ENCODE measurements around the gene ANKRD33B. TPM values are rescaled to one million over a fixed set of nuclear protein-coding genes. Genes with fewer than 3 reads are reported as not detected.

The ANKRD33B gene
- total RNA-seq, 1 experiment from 2014 or later: 1.6 TPM

DNA sequence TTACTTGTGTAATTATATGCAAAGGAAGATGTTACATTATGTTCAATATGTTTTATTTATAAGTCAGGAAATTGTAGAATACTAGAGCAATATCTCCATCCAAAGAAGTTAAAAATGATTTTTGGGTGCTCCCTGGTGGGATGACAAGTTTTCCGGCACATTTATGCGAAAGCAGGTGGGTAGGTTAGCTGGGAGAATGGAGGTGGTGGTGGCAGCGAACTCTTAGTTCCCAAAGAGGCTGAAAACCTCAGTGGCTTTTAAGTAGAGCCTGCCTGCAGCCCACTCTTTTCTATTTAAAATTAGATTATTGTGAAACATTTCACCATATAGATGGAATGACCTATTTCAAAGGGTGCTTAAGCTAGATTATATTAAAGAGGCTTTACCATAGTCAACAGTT, 51.8 kb downstream of the ANKRD33B start:
- H3K4me3 ChIP-seq (ENCODE audit: insufficient read depth, low read depth, low read length): no peak overlapping the region
- no peaks in the 10 kb centered on the region for H3K36me3 ChIP-seq (replicated peaks; ENCODE audit: control insufficient read depth, insufficient read depth, low read length)
- no peak for DNase-seq
- H3K27me3 ChIP-seq (ENCODE audit: control insufficient read depth, insufficient read depth, low read length): no peaks in the 10 kb centered on the region

DNA sequence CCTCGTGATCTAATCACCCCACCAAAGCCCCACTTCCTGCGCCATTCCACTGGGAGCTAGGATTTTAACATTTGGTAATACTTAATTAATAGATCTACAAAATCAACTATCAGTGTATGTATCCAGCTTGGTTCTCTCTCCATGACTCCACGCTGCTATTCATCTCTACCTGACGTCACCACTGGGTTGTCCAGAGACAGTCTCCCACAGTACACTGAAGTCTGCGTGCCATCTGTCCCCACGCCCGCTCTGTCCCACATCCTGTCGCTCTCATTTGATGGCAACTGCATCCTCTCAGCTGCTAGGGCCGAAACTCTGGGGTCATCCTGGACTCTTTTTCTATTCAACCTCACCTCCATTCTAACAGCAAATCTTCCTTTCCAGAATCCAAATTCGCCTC, 53.2 kb downstream of the ANKRD33B start:
- Histone ChIP-seq H3K27me3 (ENCODE audit: control insufficient read depth, insufficient read depth, low read length) (no peaks in the 10 kb centered on the region), H3K36me3 (replicated peaks; ENCODE audit: control insufficient read depth, insufficient read depth, low read length) (no peaks in the 10 kb centered on the region), H3K4me3 (ENCODE audit: insufficient read depth, low read depth, low read length) (no peak overlapping the region)
- DNase-seq: no peak

DNA sequence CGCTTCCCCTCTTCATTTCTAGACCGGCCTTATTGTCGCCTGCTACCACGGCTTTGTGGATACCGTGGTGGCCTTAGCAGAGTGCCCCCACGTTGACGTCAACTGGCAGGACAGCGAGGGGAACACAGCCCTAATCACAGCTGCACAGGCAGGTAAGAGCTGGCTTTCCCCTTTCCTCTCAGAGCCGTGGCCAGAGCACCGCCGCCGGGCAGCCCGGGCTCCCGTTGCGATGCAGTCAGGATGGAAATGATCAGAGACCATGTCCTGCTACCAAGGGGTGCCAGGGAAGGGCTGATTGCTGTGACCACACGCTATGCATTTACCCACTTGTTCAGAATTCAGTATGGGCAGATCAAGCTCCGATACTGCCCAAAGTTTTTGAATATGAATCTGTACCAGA, 54.4 kb downstream of the ANKRD33B start:
- no peaks in the 10 kb centered on the region for H3K36me3 ChIP-seq (replicated peaks; ENCODE audit: control insufficient read depth, insufficient read depth, low read length)
- no peaks in the 10 kb centered on the region for H3K27me3 ChIP-seq (ENCODE audit: control insufficient read depth, insufficient read depth, low read length)
- DNase-seq: no peak

DNA sequence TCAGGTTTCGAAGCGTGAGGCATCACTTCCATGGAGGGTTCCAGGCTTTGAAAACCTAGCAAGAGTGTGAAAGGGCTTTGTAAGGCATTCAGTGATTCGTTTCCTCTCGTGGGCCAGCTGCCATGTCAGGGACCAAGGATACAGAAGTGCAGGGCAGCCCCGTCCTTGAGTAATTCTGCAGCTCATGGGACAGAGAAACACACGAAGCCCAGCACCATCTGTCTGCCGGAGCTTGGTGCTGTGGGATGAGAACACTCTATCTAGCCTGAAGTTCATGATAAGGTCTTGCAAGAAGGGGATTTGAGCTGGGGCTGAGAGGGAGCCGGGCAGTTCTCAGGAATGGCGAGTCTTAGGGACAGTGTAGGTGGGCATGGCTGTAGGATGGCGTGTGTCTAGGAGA, 55.8 kb downstream of the ANKRD33B start:
- Histone ChIP-seq H3K36me3 (replicated peaks; ENCODE audit: control insufficient read depth, insufficient read depth, low read length) (no peaks in the 10 kb centered on the region), H3K4me3 (ENCODE audit: insufficient read depth, low read depth, low read length) (no peak overlapping the region), H3K27me3 (ENCODE audit: control insufficient read depth, insufficient read depth, low read length) (no peaks in the 10 kb centered on the region)
- DNase-seq: no peak

More for the DNA sequence above, 54.4 kb downstream of the ANKRD33B start:
- H3K4me3 ChIP-seq (ENCODE audit: insufficient read depth, low read depth, low read length): no peak overlapping the region

DNA sequence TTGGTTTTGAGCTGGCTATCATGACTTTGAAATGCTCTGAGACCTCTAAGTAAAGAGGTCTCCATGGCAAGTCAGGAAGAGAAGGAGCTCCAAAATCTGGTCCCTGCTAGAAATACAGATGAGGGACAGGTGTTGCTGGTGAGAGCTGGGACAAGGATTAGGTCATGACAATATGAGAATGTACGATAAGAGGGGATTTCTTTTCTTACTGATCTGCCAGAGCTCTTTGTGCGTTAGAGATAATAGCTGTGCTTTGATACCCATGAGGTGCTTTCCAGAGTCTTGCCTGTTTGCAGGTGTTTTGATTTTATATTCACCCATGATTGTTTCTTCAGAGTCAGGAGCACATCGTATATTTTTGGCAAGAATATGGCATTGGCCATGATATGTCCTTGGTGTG, 56.5 kb downstream of the ANKRD33B start:
- H3K27me3 ChIP-seq (ENCODE audit: control insufficient read depth, insufficient read depth, low read length): no peaks in the 10 kb centered on the region
- DNase-seq: no peak
- no peaks in the 10 kb centered on the region for H3K36me3 ChIP-seq (replicated peaks; ENCODE audit: control insufficient read depth, insufficient read depth, low read length)
- no peak overlapping the region for H3K4me3 ChIP-seq (ENCODE audit: insufficient read depth, low read depth, low read length)

DNA sequence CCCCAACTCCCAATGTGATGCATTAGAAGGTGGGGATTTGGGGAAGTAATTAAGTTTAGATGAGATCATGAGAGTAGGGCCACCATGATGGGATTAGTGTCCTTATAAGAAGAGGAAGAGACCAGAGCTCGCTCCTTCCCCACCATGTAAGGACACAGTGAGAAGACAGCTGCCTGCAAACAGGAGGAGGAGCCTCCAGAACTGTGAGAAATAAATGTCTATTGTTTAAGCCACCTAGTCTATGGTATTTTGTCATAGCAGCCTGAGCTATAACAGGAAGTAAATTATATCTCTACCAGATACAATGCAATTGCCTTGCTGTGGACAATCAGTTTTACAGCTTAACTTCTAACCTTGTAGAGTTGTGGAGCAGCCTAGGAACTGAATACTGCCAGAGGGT, 58.0 kb downstream of the ANKRD33B start:
- Histone ChIP-seq H3K36me3 (replicated peaks; ENCODE audit: control insufficient read depth, insufficient read depth, low read length) (no peaks in the 10 kb centered on the region), H3K27me3 (ENCODE audit: control insufficient read depth, insufficient read depth, low read length) (no peaks in the 10 kb centered on the region), H3K4me3 (ENCODE audit: insufficient read depth, low read depth, low read length) (no peak overlapping the region)
- no peak for DNase-seq

DNA sequence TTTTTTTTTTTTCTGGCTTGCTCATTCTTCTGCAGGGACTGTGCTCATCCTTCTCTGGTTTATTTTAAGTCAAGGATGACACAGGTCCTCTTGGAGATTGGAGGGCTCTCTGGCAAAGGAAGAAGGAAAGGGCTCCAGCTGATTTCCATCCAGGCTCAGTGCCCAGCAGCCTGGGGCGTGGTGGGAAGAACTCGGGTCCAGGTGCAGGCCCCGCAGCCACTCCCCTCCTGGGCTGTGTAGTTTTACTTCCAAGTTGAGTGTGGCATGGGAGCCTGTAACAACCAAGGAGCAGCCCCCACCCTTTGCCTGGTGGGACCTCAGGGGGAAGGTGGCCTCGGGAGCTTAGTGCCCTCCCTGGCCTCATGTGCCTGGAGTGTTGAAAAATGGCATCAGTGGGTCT, 58.9 kb downstream of the ANKRD33B start:
- no peaks in the 10 kb centered on the region for H3K36me3 ChIP-seq (replicated peaks; ENCODE audit: control insufficient read depth, insufficient read depth, low read length)
- H3K27me3 ChIP-seq (ENCODE audit: control insufficient read depth, insufficient read depth, low read length): no peaks in the 10 kb centered on the region
- DNase-seq: no peak
- H3K4me3 ChIP-seq (ENCODE audit: insufficient read depth, low read depth, low read length): no peak overlapping the region

DNA sequence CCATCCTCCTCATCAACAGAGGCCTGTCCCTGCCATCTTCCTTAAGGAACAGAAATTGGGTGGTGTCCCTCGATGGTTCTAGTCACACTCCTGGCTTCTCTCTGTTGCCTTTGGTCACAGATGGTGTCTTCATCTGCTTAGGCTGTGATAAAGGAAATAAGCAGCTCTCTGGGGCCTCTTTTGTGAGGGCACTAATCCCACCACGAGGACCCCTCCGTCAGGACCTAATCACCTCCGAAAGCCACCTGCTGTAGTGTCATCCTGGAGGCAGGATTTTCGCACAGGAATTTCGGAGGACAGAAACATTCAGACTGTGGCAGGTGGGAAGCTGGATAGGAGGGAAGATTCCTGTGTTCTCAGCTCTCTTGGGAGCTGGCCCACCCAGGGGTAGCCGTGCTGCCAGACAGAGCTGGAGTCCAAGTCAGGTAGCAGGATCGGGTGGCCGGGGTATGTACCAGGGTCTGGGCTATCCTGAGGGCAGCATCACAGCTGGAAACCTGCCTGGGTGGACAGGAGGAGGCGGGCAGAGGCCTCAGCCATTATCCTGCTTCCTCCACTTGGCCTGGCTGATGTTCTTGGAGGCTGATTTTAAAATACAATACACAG, 59.5 kb downstream of the ANKRD33B start:
- H3K4me3 ChIP-seq (ENCODE audit: insufficient read depth, low read depth, low read length): no peak overlapping the region
- no peaks in the 10 kb centered on the region for H3K27me3 ChIP-seq (ENCODE audit: control insufficient read depth, insufficient read depth, low read length)
- DNase-seq: no peak
- no peaks in the 10 kb centered on the region for H3K36me3 ChIP-seq (replicated peaks; ENCODE audit: control insufficient read depth, insufficient read depth, low read length)

DNA sequence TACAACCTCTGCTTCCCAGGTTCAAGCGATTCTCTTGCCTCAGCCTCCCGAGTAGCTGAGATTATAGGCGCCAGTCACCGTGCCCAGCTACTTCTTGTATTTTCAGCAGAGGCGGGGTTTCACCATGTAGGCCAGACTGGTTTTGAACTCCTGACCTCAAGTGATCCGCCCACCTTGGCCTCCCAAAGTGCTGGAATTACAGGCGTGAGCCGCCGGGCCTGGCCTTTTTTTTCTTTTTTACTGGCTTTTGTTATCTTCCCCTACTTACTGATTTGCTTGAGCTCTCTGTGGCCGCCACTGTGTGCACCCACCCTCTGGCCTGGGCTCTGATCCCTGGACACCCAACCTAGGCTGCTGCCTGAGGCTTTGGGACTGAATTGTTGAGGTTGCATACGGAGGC, 60.3 kb downstream of the ANKRD33B start:
- no peak for DNase-seq
- Histone ChIP-seq H3K36me3 (replicated peaks; ENCODE audit: control insufficient read depth, insufficient read depth, low read length) (no peaks in the 10 kb centered on the region), H3K27me3 (ENCODE audit: control insufficient read depth, insufficient read depth, low read length) (no peaks in the 10 kb centered on the region), H3K4me3 (ENCODE audit: insufficient read depth, low read depth, low read length) (no peak overlapping the region)

DNA sequence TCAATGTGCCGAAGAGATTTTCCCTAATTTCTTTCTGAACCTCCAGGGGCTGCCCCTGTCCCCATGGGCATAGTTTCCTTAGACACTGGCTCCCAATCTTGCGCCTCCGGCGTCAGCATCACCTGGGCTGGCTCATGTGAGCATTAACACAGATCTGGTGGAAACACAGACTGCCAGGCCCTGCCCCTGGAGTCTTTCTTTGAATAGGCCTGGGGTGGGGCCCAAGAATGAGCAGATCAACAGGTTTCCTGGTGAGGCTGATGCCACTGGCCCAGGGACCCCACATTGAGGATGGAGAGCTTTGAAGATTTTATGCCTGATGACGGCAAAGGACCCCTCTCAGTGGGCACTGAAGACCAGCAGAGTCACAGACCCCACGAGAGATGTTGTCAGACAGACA, 60.8 kb downstream of the ANKRD33B start:
- no peak overlapping the region for H3K4me3 ChIP-seq (ENCODE audit: insufficient read depth, low read depth, low read length)
- DNase-seq: no peak
- no peaks in the 10 kb centered on the region for H3K27me3 ChIP-seq (ENCODE audit: control insufficient read depth, insufficient read depth, low read length)
- no peaks in the 10 kb centered on the region for H3K36me3 ChIP-seq (replicated peaks; ENCODE audit: control insufficient read depth, insufficient read depth, low read length)

DNA sequence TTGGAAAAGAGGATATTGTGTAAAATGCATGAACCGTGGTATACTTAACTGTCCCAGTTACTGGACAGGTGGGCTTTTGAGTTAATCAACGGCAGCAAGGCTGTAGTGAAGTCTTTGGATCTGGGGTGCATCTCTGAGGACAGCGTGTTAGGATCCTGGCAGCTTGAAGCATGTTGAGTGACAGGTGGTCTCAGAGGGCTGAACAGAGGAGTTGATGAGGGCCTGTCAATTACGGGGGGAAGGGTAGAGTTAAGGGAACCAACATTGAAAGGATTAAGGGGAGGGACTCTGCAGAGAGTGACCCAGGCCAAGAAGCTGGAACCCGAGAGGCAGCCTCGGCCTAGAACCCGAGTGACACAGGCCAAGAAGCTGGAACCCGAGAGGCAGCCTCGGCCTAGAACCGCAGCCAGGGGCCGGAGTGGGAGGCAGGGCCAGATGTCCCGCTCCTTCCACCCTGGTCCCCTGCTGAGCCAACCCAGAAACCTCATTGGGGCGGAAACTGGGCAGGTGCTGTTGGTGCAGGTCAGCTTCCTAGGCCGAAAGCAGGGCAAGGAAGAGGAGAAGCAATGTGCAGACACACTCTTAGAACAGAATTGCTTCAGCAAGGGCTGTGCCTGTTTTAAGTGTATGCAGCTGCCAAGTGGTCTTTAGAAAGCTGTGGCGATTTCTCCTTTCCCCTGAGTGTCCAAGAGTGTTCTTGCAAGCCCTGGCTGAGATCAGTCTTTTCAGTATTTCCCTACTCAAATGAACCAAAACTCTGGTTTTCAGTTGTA, 62.0 kb downstream of the ANKRD33B start:
- Histone ChIP-seq H3K4me3 (ENCODE audit: insufficient read depth, low read depth, low read length) (no peak overlapping the region), H3K27me3 (ENCODE audit: control insufficient read depth, insufficient read depth, low read length) (no peaks in the 10 kb centered on the region), H3K36me3 (replicated peaks; ENCODE audit: control insufficient read depth, insufficient read depth, low read length) (no peaks in the 10 kb centered on the region)
- no peak for DNase-seq

DNA sequence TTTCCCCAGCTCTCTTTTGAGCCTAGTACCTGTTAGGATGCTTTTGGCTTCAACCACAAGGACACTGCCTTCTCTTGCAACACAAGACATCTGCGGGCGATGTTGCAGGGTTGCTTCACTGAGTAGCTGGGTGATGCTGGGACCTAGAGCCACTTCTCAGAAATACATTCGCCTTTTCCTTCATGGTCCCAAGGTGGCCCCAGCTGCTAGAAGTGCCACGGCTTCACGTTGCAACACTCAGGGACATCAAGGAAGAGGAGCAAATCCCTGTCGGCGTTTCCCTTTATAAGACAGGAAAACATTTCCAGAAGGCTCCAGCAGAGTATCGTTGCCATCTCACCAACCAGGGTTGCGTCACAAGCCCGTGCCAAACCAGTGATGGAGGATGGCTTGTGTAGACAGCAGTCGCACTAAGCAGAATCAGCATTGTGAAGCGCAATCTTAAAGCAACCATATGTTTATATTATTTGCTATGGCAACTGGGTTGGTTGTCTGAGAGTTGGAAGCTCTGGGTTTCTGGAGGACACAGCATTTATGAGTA, 62.7 kb downstream of the ANKRD33B start:
- no peaks in the 10 kb centered on the region for H3K27me3 ChIP-seq (ENCODE audit: control insufficient read depth, insufficient read depth, low read length)
- DNase-seq: peak; percentile 33
- H3K36me3 ChIP-seq (replicated peaks; ENCODE audit: control insufficient read depth, insufficient read depth, low read length): no peaks in the 10 kb centered on the region
- H3K4me3 ChIP-seq (ENCODE audit: insufficient read depth, low read depth, low read length): no peak overlapping the region

DNA sequence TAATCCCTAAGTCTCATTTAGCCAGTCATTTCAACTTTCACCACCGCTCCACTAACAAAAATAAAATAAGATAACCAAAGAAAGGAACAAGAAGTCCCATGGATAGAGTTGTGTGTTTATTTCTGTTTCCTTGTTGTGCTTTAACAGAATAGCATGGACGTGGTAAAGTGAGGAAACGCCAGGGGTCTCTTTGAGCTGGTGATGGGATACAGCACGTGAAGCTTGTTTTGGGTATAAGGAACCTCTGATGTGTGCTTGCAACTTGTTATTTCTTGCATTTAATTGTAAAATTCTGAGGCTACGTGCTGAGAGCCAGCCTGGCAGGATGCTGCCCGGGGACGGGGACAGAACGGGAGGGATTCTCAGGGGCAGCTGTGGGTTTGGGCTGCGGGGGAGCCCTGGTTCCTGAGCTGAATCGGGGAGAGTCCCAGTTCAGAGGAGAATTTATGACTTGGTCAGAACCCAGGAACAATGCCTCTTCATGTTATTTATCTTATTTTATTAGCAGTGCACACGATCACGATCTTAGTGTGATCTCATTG, 63.4 kb downstream of the ANKRD33B start:
- no peaks in the 10 kb centered on the region for H3K36me3 ChIP-seq (replicated peaks; ENCODE audit: control insufficient read depth, insufficient read depth, low read length)
- H3K4me3 ChIP-seq (ENCODE audit: insufficient read depth, low read depth, low read length): peak overlapping the region; percentile 10; the same call in 1 of the 2 replicates
- DNase-seq: peak; percentile 85
- no peaks in the 10 kb centered on the region for H3K27me3 ChIP-seq (ENCODE audit: control insufficient read depth, insufficient read depth, low read length)

DNA sequence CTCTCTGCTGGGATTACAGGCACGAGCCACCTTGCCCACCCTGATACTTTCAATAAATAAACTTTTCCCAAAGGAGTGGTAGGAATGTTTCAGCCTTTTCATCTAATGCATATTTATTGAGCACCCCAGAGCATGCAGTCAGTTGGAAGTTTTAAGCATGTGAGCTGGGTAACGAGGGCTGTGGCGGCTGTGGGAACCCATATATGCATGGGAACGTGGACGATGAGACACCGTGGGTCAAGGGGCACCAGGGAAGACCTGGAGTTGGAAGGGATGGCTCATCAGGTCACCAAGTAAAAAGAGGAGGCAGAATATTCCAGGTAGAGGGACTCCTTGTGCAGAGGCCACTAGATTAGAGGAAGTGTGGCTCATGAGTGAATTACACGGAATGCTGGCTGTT, 64.7 kb downstream of the ANKRD33B start:
- no peak for DNase-seq
- Histone ChIP-seq H3K27me3 (ENCODE audit: control insufficient read depth, insufficient read depth, low read length) (no peaks in the 10 kb centered on the region), H3K4me3 (ENCODE audit: insufficient read depth, low read depth, low read length) (no peak overlapping the region), H3K36me3 (replicated peaks; ENCODE audit: control insufficient read depth, insufficient read depth, low read length) (no peaks in the 10 kb centered on the region)

DNA sequence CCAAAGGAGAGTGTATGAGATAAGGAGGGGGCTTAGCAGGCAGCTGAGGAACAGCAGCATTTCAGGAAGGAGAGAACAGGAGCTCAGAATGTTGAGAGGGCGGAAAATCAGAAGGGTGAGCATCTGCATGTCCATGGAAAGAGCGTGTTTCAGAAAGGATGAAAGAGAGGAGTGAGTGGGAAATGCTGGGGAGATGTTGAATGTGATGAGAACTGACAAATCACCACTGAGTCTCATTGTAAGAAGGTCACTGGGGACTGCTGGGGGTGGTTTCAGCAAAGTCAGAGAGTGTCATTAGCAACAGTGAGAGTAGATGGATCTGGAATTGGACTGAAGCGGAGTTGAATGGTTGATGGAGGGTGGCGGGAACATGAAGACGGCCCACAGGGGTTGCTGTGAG, 65.8 kb downstream of the ANKRD33B start:
- Histone ChIP-seq H3K27me3 (ENCODE audit: control insufficient read depth, insufficient read depth, low read length) (no peaks in the 10 kb centered on the region), H3K36me3 (replicated peaks; ENCODE audit: control insufficient read depth, insufficient read depth, low read length) (no peaks in the 10 kb centered on the region), H3K4me3 (ENCODE audit: insufficient read depth, low read depth, low read length) (no peak overlapping the region)
- no peak for DNase-seq

Data from H7 (cell line).